MCF 10A (cell line): ENCODE measurements around the gene ADAMTS6. TPM values are rescaled to one million over a fixed set of nuclear protein-coding genes. Genes with fewer than 3 reads are reported as not detected.

Experiments used
- BruUV-seq: library from RNA; stranded (reverse); fragments of 400-500 nt; replicated peaks from 2 replicates; lab custom pipeline; 2021; lab: Mats Ljungman, UMichigan
- CTCF ChIA-PET: fragments of 300-600 bp; sonication (Branson Sonifier 250); formaldehyde crosslinking; extraction: SDS; loops from one replicate; lab custom pipeline; 2021; ENCODE audit warnings: antibody characterized with exemption, inconsistent platforms; lab: Yijun Ruan, JAX
- POLR2A ChIA-PET: fragments of 300-600, 350-650 bp; sonication (Branson Sonifier 250); formaldehyde crosslinking; extraction: SDS; loops from one replicate; lab custom pipeline; 2020; ENCODE audit warnings: antibody characterized with exemption, inconsistent platforms; lab: Yijun Ruan, JAX
- DNase-seq: peaks from one replicate; pipeline ENCODE4 v3.0.0-alpha.2; 2018; ENCODE audit not compliant: unreplicated experiment
- H3K27ac Mint-ChIP-seq: one replicate; pipeline ENCODE4 v1.8.0; 2022; ENCODE audit warnings: mild to moderate bottlenecking, low read depth, mixed read lengths; ENCODE audit not compliant: unreplicated experiment
- H3K27me3 Mint-ChIP-seq: one replicate; pipeline ENCODE4 v1.8.0; 2022; ENCODE audit warnings: mixed read lengths; ENCODE audit not compliant: insufficient read depth, unreplicated experiment
- H3K36me3 Mint-ChIP-seq: one replicate; pipeline ENCODE4 v1.8.0; 2022; ENCODE audit warnings: mild to moderate bottlenecking, moderate library complexity, mixed read lengths; ENCODE audit not compliant: insufficient read depth, unreplicated experiment
- H3K4me1 Mint-ChIP-seq: one replicate; pipeline ENCODE4 v1.8.0; 2022; ENCODE audit warnings: mixed read lengths; ENCODE audit not compliant: insufficient read depth, unreplicated experiment
- H3K4me3 Mint-ChIP-seq: one replicate; pipeline ENCODE4 v1.8.0; 2022; ENCODE audit warnings: mild to moderate bottlenecking, moderate library complexity, mixed read lengths; ENCODE audit not compliant: unreplicated experiment
- H3K9me3 Mint-ChIP-seq: one replicate; pipeline ENCODE4 v1.8.0; 2022; ENCODE audit warnings: mixed read lengths; ENCODE audit not compliant: unreplicated experiment
- CTCF ChIP-seq: fragments of 200-600 bp; IDR thresholded peaks from one replicate; pipeline ENCODE4 v1.8.0; 2022; ENCODE audit warnings: antibody characterized with exemption, mild to moderate bottlenecking; ENCODE audit not compliant: unreplicated experiment
- intact Hi-C: fragments of 100-400 bp; cut with micrococcal nuclease; formaldehyde crosslinking; loops from 2 replicates; pipeline ENCODE4 v1.14.1; 2022
- total RNA-seq: library from RNA; stranded (reverse); gene quantifications from 2 replicates; pipeline ENCODE4 v1.2.3, GENCODE V29; 2022

ADAMTS6 gene
- total RNA-seq, 1 experiment from 2014 or later = 17.8 TPM

DNA sequence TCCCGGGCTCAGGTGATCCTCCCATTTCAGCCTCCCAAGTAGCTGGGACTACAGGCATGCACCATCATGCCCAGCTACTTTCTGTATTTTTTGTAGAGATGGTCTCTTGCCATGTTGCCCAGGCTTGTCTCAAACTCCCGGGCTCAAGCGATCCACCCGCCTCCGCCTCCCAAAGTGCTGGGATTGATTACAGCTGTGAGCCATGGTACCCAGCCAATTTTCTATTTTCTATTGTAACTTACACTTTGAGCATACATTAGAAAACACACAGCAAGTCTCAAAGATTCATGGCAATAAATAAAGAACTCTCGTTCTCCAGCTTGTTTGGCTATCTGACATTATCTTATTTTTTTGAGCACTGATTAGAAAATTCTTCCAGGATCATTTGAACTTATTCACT, 228.7 kb downstream of the ADAMTS6 start:
- no peak for TF ChIP-seq CTCF
- H3K9me3 Mint-ChIP-seq = no peaks in the 10 kb centered on the region
- H3K4me1 Mint-ChIP-seq = no peaks in the 10 kb centered on the region
- ChIA-PET CTCF (no interaction called here), POLR2A (interaction anchor here (0.6 to 1.5 kb wide), 2 partner anchors 13 to 617 kb away, joined by 3 to 4 read pairs; no protein-coding TSS in a partner anchor)
- DNase-seq = no peak
- BruUV-seq = no TSS peak
- H3K4me3 Mint-ChIP-seq = no peak overlapping the region
- H3K27me3 Mint-ChIP-seq = no peaks in the 10 kb centered on the region
- H3K36me3 Mint-ChIP-seq = peaks cover 6% of the 10 kb centered on the region
- no peak overlapping the region for H3K27ac Mint-ChIP-seq
- intact Hi-C loops = no loop called here

GRCh38 chr5:65248896-65249295, 232.8 kb downstream of the ADAMTS6 start:
- ChIA-PET POLR2A (interaction anchor here (1.1 kb wide), 1 partner anchor 186 kb away, joined by 5 read pairs; no protein-coding TSS in a partner anchor), CTCF (no interaction called here)
- DNase-seq = no peak
- no peak overlapping the region for H3K4me3 Mint-ChIP-seq
- peaks cover 6% of the 10 kb centered on the region for H3K4me1 Mint-ChIP-seq
- no peaks in the 10 kb centered on the region for H3K36me3 Mint-ChIP-seq
- intact Hi-C loops = no loop called here
- H3K27ac Mint-ChIP-seq = no peak overlapping the region
- TF ChIP-seq CTCF = no peak
- H3K27me3 Mint-ChIP-seq = no peaks in the 10 kb centered on the region
- BruUV-seq = no TSS peak
- H3K9me3 Mint-ChIP-seq = no peaks in the 10 kb centered on the region

DNA sequence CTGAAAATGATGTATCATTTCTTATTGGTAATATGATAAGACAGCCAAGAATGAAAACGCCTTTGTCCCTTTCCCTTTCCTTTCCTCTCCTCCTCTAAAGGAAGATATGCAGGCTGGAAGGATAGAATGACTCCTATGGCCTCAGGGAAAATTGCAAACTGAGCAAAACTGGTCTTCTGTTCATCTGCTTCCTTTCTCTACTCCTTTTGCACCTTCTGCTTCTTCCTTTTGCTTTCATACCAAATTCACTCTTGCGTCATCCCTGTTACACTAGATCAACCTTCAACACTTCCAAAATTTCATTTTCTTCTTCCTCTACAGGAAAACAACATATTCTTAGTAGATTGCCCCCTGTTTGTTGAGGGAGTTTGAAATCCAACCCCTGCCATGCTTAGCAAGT, 234.1 kb downstream of the ADAMTS6 start:
- TF ChIP-seq CTCF = no peak
- Mint-ChIP-seq H3K4me1 (peaks cover 6% of the 10 kb centered on the region), H3K27ac (no peak overlapping the region), H3K36me3 (no peaks in the 10 kb centered on the region), H3K27me3 (no peaks in the 10 kb centered on the region), H3K4me3 (no peak overlapping the region), H3K9me3 (no peaks in the 10 kb centered on the region)
- ChIA-PET CTCF (no interaction called here), POLR2A (no interaction called here)
- no TSS peak for BruUV-seq
- DNase-seq = no peak
- intact Hi-C loops = no loop called here

- intact Hi-C loops = no loop called here
- no TSS peak for BruUV-seq
- Mint-ChIP-seq H3K27me3 (no peaks in the 10 kb centered on the region), H3K4me1 (peaks cover 6% of the 10 kb centered on the region), H3K27ac (no peak overlapping the region), H3K4me3 (no peak overlapping the region), H3K9me3 (no peaks in the 10 kb centered on the region), H3K36me3 (no peaks in the 10 kb centered on the region)
- no peak for DNase-seq
- CTCF ChIA-PET = no interaction called here
- TF ChIP-seq CTCF = no peak
- POLR2A ChIA-PET = no interaction called here
Observed at GRCh38 chr5:65246741-65247140, 235.0 kb downstream of the ADAMTS6 start.
